Measurements from ENCODE around the gene VPS33B.

Gene VPS33B

DNA sequence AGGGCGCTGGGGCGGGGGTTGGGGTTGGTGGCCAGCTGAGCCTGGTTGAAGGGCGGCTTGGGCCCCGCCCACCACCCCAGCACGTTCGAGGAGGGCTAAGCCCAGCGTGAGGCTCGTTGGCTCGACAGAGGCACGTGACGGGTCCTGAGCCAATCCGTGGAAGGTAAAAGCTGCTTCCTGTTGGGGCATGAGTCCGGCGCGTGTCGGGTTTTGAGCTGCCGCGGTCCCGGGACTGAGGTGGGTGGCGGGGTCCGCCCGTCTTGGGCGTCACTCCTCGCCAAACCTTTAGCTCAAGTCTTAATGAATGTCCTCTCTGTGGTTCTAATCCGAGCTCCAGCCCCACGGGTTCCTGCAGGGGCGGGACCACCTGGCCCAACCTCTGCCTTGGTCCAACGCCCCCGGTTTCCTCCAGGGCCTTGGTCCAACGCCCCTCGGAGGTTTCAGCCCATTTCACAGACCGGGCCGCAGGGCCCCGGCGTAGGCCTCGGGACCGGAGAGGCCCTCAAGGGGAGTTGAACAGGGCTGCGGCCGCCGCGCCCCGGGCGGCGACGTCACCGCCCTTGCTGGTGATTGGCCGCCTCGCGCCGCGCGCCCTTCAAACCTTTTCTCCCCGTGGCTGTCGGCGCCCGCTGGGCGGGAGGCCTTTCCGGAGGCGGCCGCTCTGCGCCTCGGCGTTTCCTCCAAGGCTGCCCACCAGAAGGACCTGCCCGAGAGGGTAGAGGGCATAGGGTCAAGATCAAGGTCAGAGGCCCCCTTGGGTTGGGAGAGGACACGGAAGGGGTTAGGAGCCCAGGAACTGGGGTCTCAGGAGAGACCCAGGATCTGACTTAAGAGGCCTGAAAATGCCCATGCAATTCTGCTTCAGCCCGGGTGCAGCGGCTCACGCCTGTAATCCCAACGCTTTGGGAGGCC is 67.4 kb downstream of the VPS33B start, which contains the start of gene RCCD1:
Gene RCCD1, plus strand, starts transcription at position 173 of the 912 bp plus-strand sequence. CDS start 1,851 bp downstream, outside the sequence.
- H3K36me3 ChIP-seq (ENCODE audit: control insufficient read depth, insufficient read depth, low read length), result peaks cover 26% of the 10 kb centered on the region
- H3K4me1 ChIP-seq (ENCODE audit: control insufficient read depth, insufficient read depth, low read length), result no peaks in the 10 kb centered on the region
- peak within 1 kb of the TSS; percentile 90 for H3K9ac ChIP-seq (ENCODE audit: low read depth, low read length)
- H3K4me3 ChIP-seq (ENCODE audit: low read depth, low read length), result peak within 1 kb of the TSS; percentile 82
- no peaks in the 10 kb centered on the region for H3K9me3 ChIP-seq (ENCODE audit: control insufficient read depth, insufficient read depth, low read length)
- no peaks in the 10 kb centered on the region for H3K27me3 ChIP-seq (ENCODE audit: control insufficient read depth, insufficient read depth, low read length)

DNA sequence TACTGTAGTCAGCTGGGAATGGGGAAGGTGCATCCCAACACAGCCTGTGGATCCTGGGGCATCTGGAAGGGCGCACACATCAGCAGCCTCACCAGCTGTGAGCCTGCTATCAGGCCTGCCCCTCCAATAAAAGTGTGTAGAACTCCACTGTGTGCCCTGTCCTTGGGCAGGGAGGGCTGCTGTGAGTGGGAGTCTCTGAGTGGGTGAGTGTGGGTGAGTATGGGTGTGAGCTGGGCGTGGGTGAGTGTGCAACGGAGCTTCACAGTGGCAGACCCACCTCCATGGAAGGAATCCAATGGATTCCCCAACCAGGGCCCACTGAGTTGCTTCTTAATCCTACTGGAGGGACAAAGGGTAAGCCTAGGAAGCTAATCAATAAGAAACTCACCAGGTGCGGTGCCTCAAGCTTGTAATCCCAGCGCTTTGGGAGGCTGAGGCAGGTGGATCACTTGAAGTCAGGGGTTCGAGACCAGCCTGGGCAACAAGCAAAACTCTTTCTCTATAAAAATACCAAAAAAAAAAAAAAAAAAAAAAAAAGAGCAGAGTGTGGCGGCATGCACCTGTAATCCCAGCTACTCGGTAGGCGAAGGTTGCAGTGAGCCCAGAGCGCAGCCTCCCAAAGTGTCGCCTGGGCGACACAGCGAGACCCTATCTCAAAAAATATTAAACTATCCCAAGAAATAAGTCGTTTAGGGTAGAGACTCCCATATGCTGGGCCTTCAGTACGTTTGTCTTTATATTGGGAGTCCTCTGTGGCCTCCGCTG is 68.3 kb downstream of the VPS33B start:
- Histone ChIP-seq H3K9me3 (ENCODE audit: control insufficient read depth, insufficient read depth, low read length) (no peaks in the 10 kb centered on the region), H3K4me3 (ENCODE audit: low read depth, low read length) (no peak overlapping the region), H3K9ac (ENCODE audit: low read depth, low read length) (no peak overlapping the region), H3K4me1 (ENCODE audit: control insufficient read depth, insufficient read depth, low read length) (no peaks in the 10 kb centered on the region), H3K27me3 (ENCODE audit: control insufficient read depth, insufficient read depth, low read length) (no peaks in the 10 kb centered on the region), H3K36me3 (ENCODE audit: control insufficient read depth, insufficient read depth, low read length) (peaks cover 34% of the 10 kb centered on the region)

DNA sequence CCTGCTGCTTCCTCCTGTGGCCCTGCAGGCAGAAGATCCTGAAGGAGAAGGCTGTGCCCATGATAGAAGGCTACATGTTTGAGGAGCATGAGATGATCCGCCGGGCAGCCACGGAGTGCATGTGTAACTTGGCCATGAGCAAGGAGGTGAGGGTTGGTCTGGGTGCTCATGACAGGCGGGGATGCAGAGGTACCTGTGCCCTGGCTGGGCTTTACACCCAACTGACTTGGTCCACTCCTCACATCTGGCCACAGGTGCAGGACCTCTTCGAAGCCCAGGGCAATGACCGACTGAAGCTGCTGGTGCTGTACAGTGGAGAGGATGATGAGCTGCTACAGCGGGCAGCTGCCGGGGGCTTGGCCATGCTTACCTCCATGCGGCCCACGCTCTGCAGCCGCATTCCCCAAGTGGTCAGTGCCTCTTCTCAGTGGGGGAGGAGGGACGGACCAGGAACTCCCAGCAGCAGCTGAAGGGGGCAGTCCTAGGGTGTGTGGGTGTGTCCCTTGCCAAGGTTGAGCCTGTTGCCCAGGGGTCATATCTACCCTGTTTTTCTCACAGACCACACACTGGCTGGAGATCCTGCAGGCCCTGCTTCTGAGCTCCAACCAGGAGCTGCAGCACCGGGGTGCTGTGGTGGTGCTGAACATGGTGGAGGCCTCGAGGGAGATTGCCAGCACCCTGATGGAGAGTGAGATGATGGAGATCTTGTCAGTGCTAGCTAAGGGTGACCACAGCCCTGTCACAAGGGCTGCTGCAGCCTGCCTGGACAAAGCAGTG is 69.3 kb downstream of the VPS33B start:
- H3K9ac ChIP-seq (ENCODE audit: low read depth, low read length), result no peak overlapping the region
- H3K27me3 ChIP-seq (ENCODE audit: control insufficient read depth, insufficient read depth, low read length), result no peaks in the 10 kb centered on the region
- H3K4me3 ChIP-seq (ENCODE audit: low read depth, low read length), result no peak overlapping the region
- peaks cover 41% of the 10 kb centered on the region for H3K36me3 ChIP-seq (ENCODE audit: control insufficient read depth, insufficient read depth, low read length)
- no peaks in the 10 kb centered on the region for H3K9me3 ChIP-seq (ENCODE audit: control insufficient read depth, insufficient read depth, low read length)
- H3K4me1 ChIP-seq (ENCODE audit: control insufficient read depth, insufficient read depth, low read length), result no peaks in the 10 kb centered on the region

DNA sequence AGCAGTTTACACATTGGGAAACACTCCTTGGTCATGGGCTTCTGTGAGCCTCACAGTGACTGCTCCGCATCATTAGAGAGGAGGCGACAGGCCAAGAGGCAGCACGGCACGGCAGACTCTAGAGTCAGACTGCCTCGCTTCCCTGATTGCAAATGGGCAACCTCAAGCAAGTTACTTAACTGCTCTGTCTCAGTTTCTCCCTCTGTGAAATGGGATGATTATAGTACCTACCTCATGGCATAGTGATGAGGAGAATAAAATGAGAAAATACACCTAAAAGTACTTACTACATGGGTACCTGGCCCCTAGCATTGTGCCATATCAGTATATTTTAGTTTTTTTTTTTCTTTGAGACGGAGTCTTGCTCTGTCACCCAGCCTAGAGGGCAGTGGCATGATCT is 71.7 kb downstream of the VPS33B start:
- no peak overlapping the region for H3K9ac ChIP-seq (ENCODE audit: low read depth, low read length)
- peaks cover 58% of the 10 kb centered on the region for H3K36me3 ChIP-seq (ENCODE audit: control insufficient read depth, insufficient read depth, low read length)
- no peaks in the 10 kb centered on the region for H3K4me1 ChIP-seq (ENCODE audit: control insufficient read depth, insufficient read depth, low read length)
- no peak overlapping the region for H3K4me3 ChIP-seq (ENCODE audit: low read depth, low read length)
- H3K27me3 ChIP-seq (ENCODE audit: control insufficient read depth, insufficient read depth, low read length), result no peaks in the 10 kb centered on the region
- H3K9me3 ChIP-seq (ENCODE audit: control insufficient read depth, insufficient read depth, low read length), result no peaks in the 10 kb centered on the region

DNA sequence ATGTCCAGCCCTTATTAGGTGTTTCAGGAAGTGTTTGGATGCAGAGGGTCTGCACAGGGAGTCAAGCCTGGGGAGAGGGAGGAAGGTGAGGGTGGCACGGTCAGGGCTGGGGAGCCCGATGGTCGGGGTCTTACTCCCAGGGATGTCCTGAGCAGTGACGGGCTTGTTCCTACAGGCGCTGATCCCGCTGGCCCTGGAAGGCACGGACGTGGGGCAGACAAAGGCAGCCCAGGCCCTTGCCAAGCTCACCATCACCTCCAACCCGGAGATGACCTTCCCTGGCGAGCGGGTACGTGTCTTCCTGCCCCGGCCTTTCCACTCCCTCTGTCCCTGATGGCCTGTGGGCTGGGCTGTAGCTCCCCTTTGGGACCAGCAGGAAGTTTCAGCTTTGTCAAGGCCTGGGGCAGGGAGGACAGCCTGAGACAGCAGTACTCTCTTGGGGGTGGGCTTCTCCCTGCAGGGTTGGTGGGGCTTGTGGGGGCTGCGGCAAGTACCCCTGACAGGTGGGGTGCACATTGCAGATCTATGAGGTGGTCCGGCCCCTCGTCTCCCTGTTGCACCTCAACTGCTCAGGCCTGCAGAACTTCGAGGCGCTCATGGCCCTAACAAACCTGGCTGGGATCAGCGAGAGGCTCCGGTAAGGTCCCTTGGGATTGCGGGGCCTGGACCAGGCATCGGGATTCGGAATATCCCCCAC is 72.3 kb downstream of the VPS33B start:
- Histone ChIP-seq H3K36me3 (ENCODE audit: control insufficient read depth, insufficient read depth, low read length) (peaks cover 58% of the 10 kb centered on the region), H3K27me3 (ENCODE audit: control insufficient read depth, insufficient read depth, low read length) (no peaks in the 10 kb centered on the region), H3K9ac (ENCODE audit: low read depth, low read length) (no peak overlapping the region), H3K4me3 (ENCODE audit: low read depth, low read length) (no peak overlapping the region), H3K4me1 (ENCODE audit: control insufficient read depth, insufficient read depth, low read length) (no peaks in the 10 kb centered on the region), H3K9me3 (ENCODE audit: control insufficient read depth, insufficient read depth, low read length) (no peaks in the 10 kb centered on the region)

All from iPS-15b (cell line).